SK-N-SH (cell line): Measurements from ENCODE around the gene KCTD19. TPM values are rescaled to one million over a fixed set of nuclear protein-coding genes. Genes with fewer than 3 reads are reported as not detected.
A peak's percentile ranks its signal among the peaks of the same experiment; 100 is the strongest.

Source experiments
- CTCF ChIA-PET: fragments of 300-600, 350-600 bp; formaldehyde crosslinking; extraction: SDS; loops from one replicate; lab custom pipeline; 2021; lab: Yijun Ruan, JAX
- POLR2A ChIA-PET: fragments of 350-600 bp; sonication (Branson Sonifier 250); formaldehyde crosslinking; extraction: SDS; loops from one replicate; lab custom pipeline; 2020; ENCODE audit warnings: antibody characterized with exemption, inconsistent platforms; lab: Yijun Ruan, JAX
- DNase-seq: peaks from one replicate; pipeline ENCODE4 v3.0.0; 2012
- H2AFZ ChIP-seq: fragments of 200-600 bp; sonication (generic); 2 replicates; pipeline ENCODE4 v1.8.1; 2016; ENCODE audit warnings: antibody characterized with exemption, mild to moderate bottlenecking, low read depth
- H3F3A ChIP-seq: fragments of 200-600 bp; sonication (generic); replicated peaks from 2 replicates; pipeline ENCODE3; 2016; ENCODE audit warnings: antibody characterized with exemption, mild to moderate bottlenecking; ENCODE audit not compliant: insufficient read depth
- H3K27ac ChIP-seq, 2 experiments: fragments of 200-500 bp in 1 of 2; fragments of 200-600 bp in 1 of 2; sonication (Bioruptor generic) in 1 of 2; sonication (generic), shearing (Covaris generic) in 1 of 2; 2 replicates each; pipeline versions ENCODE4 v1.5.1 to v1.6.1; 2014 to 2016; ENCODE audit warnings: low read depth in 2 of 2, inconsistent platforms in 1 of 2, low read length in 1 of 2, mild to moderate bottlenecking in 1 of 2, mixed read lengths in 1 of 2
- H3K27me3 ChIP-seq: fragments of 200-600 bp; sonication (generic), shearing (Covaris generic); 2 replicates; pipeline ENCODE4 v1.6.1; 2016; ENCODE audit warnings: mixed run types; ENCODE audit not compliant: insufficient read depth
- H3K36me3 ChIP-seq, 2 experiments: fragments of 200-500 bp in 1 of 2; fragments of 200-600 bp in 1 of 2; sonication (Bioruptor generic) in 1 of 2; sonication (generic) in 1 of 2; replicated peaks in 1 of 2; 2 replicates each; pipeline versions ENCODE3 to v1.5.1; 2014 to 2016; ENCODE audit warnings: low read length in 1 of 2, mild to moderate bottlenecking in 1 of 2; ENCODE audit not compliant: insufficient read depth in 2 of 2, control insufficient read depth in 1 of 2
- H3K4me1 ChIP-seq, 2 experiments: fragments of 200-500 bp in 1 of 2; fragments of 200-600 bp in 1 of 2; sonication (Bioruptor generic) in 1 of 2; sonication (generic), shearing (Covaris generic) in 1 of 2; 2 replicates each; pipeline versions ENCODE4 v1.5.1 to v1.6.1; 2014 to 2016; ENCODE audit warnings: low read depth in 1 of 2, low read length in 1 of 2, mixed run types in 1 of 2; ENCODE audit not compliant: insufficient read depth in 2 of 2, control insufficient read depth in 1 of 2
- H3K4me2 ChIP-seq: fragments of 200-600 bp; sonication (generic), shearing (Covaris generic); 2 replicates; pipeline ENCODE4 v1.6.1; 2017; ENCODE audit warnings: mixed run types
- H3K4me3 ChIP-seq, 2 experiments: fragments of 200-500 bp in 1 of 2; fragments of 200-600 bp in 1 of 2; sonication (Bioruptor generic) in 1 of 2; sonication (generic), shearing (Covaris generic) in 1 of 2; 2 replicates each; pipeline versions ENCODE4 v1.5.1 to v1.8.1; 2014 to 2016; ENCODE audit warnings: low read depth in 2 of 2, inconsistent platforms in 1 of 2, low read length in 1 of 2, mild to moderate bottlenecking in 1 of 2, mixed read lengths in 1 of 2, moderate library complexity in 1 of 2
- H3K79me2 ChIP-seq: fragments of 200-600 bp; sonication (generic); 2 replicates; pipeline ENCODE4 v1.8.1; 2017; ENCODE audit warnings: mild to moderate bottlenecking; ENCODE audit not compliant: insufficient read depth
- H3K9ac ChIP-seq: fragments of 200-600 bp; sonication (generic); 2 replicates; pipeline ENCODE4 v1.6.1; 2017; ENCODE audit warnings: mixed run types
- H3K9me2 ChIP-seq: fragments of 200-600 bp; sonication (generic); 2 replicates; pipeline ENCODE4 v1.6.1; 2017; ENCODE audit warnings: mixed run types
- H3K9me3 ChIP-seq: fragments of 200-600 bp; sonication (generic); 2 replicates; pipeline ENCODE4 v1.6.1; 2017; ENCODE audit warnings: mixed run types, mild to moderate bottlenecking, moderate library complexity
- H4K20me1 ChIP-seq: fragments of 200-600 bp; sonication (generic); 2 replicates; pipeline ENCODE4 v1.6.1; 2017; ENCODE audit warnings: mild to moderate bottlenecking, mixed run types; ENCODE audit not compliant: insufficient read depth
- CHD2 ChIP-seq: fragments of 150-350 bp; IDR thresholded peaks from 2 replicates; pipeline ENCODE4 v1.6.1; 2018; ENCODE audit warnings: low read length; ENCODE audit not compliant: partially characterized antibody
- ELF1 ChIP-seq: IDR thresholded peaks from 2 replicates; pipeline ENCODE4 v1.4.0; 2012
- GABPA ChIP-seq: IDR thresholded peaks from 2 replicates; pipeline ENCODE4 v1.4.0; 2012; ENCODE audit warnings: low read depth, mild to moderate bottlenecking
- JUND ChIP-seq: IDR thresholded peaks from 2 replicates; pipeline ENCODE4 v1.4.0; 2012
- MEF2A ChIP-seq: IDR thresholded peaks from 2 replicates; pipeline ENCODE4 v1.4.0; 2012; ENCODE audit warnings: low read depth, borderline replicate concordance
- MXI1 ChIP-seq: IDR thresholded peaks from 2 replicates; pipeline ENCODE4 v1.6.1; 2012; ENCODE audit warnings: mild to moderate bottlenecking, low read depth, low read length, improper control_type of control experiment
- NFIC ChIP-seq: IDR thresholded peaks from 2 replicates; pipeline ENCODE4 v1.4.0; 2012; ENCODE audit warnings: borderline replicate concordance
- NRF1 ChIP-seq: IDR thresholded peaks from 2 replicates; pipeline ENCODE4 v1.6.1; 2012; ENCODE audit warnings: low read depth, mild to moderate bottlenecking, low read length
- POLR2AphosphoS5 ChIP-seq: IDR thresholded peaks from 2 replicates; pipeline ENCODE4 v1.6.1; 2012; ENCODE audit warnings: low read depth, low read length
- RAD21 ChIP-seq: IDR thresholded peaks from 2 replicates; pipeline ENCODE4 v1.6.1; 2012; ENCODE audit warnings: mild to moderate bottlenecking, low read length
- REST ChIP-seq: IDR thresholded peaks from 2 replicates; pipeline ENCODE4 v1.6.1; 2012; ENCODE audit warnings: mild to moderate bottlenecking, low read depth, low read length, moderate library complexity
- RFX5 ChIP-seq: IDR thresholded peaks from 2 replicates; pipeline ENCODE4 v1.6.1; 2012; ENCODE audit warnings: mild to moderate bottlenecking, improper control_type of control experiment, low read length
- SIN3A ChIP-seq: IDR thresholded peaks from 2 replicates; pipeline ENCODE4 v1.6.1; 2012; ENCODE audit warnings: low read depth, mild to moderate bottlenecking, low read length, moderate library complexity, borderline replicate concordance
- TAF1 ChIP-seq: IDR thresholded peaks from 2 replicates; pipeline ENCODE4 v1.6.1; 2012; ENCODE audit warnings: low read depth, mild to moderate bottlenecking, low read length, moderate library complexity, borderline replicate concordance
- WGBS: methylation state at CpG from one replicate; pipeline ENCODE4 v1.1.6; 2017; ENCODE audit warnings: low lambda C conversion rate; 5-methylcytosine and 5-hydroxymethylcytosine counted together
- polyA plus RNA-seq, 3 experiments: library from polyadenylated mRNA; depleted of rRNA; stranded (reverse); fragments of >200 nt; gene quantifications; 2 replicates each; pipeline ENCODE4 v1.2.3, GENCODE V29; 2012
- TF ChIP-seq, protein P1 (sequence below): IDR thresholded peaks from 2 replicates; pipeline ENCODE4; 2012

Gene KCTD19
- polyA plus RNA-seq, 1 of the 3 experiments (the other 2 are of a cell fraction) = 1.8 TPM

GRCh38 chr16:67247192-67248072 lies 79.1 kb downstream of the KCTD19 start, which contains the start of gene FHOD1:
FHOD1 (minus strand) TSS chr16:67247481; CDS start chr16:67247410, 71 bp downstream.
- no peaks in the 10 kb centered on the region for H3K9me2 ChIP-seq
- H4K20me1 ChIP-seq = no peaks in the 10 kb centered on the region
- H3K27ac ChIP-seq = peak within 1 kb of the TSS; percentile 96
- peaks cover 40% of the 10 kb centered on the region for H3F3A ChIP-seq
- H3K36me3 ChIP-seq = no peaks in the 10 kb centered on the region
- TF ChIP-seq NRF1 (no peak), MEF2A (no peak), RAD21 (no peak), NFIC (0 out of 2 replicates have a peak, but pooled peaks have one; percentile 16), ELF1 (no peak), CHD2 (peak; percentile 65), TAF1 (peak; percentile 79), REST (peak; percentile 41; the same call in 1 of the 2 replicates), RFX5 (no peak), MXI1 (peak; percentile 47), POLR2AphosphoS5 (peak; percentile 79), SIN3A (peak; percentile 66; the same call in 1 of the 2 replicates), JUND (no peak), GABPA (no peak)
- TF ChIP-seq, protein P1, sequence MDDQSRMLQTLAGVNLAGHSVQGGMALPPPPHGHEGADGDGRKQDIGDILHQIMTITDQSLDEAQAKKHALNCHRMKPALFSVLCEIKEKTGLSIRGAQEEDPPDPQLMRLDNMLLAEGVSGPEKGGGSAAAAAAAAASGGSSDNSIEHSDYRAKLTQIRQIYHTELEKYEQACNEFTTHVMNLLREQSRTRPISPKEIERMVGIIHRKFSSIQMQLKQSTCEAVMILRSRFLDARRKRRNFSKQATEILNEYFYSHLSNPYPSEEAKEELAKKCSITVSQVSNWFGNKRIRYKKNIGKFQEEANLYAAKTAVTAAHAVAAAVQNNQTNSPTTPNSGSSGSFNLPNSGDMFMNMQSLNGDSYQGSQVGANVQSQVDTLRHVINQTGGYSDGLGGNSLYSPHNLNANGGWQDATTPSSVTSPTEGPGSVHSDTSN = no peak
- POLR2A ChIA-PET = interaction anchor here (0.6 to 4.0 kb wide), 3 partner anchors 21 to 406 kb away, joined by 3 to 14 read pairs (median 4); partner anchors contain the start of gene TMEM208
- H2AFZ ChIP-seq = peak within 1 kb of the TSS; percentile 85
- DNase-seq = peak; percentile 93
- H3K4me3 ChIP-seq = peak within 1 kb of the TSS; percentile 92 to 95
- no peaks in the 10 kb centered on the region for H3K27me3 ChIP-seq
- H3K9ac ChIP-seq = peak within 1 kb of the TSS; percentile 88
- no peaks in the 10 kb centered on the region for H3K9me3 ChIP-seq
- CTCF ChIA-PET = interaction anchor here (0.9 to 4.5 kb wide), 14 partner anchors 10 to 92 kb away, joined by 3 to 21 read pairs (median 5); partner anchors contain the start of gene TMEM208
- H3K4me1 ChIP-seq = peaks cover 43% of the 10 kb centered on the region in 2 experiments
- H3K4me2 ChIP-seq = peak within 1 kb of the TSS; percentile 98
- 0% methylated on average over 18 of the region's 60 CpGs for WGBS
- peaks cover 42% of the 10 kb centered on the region for H3K79me2 ChIP-seq
